NK-92 (cell line): ENCODE measurements around the gene ALDH3A2.
"Not testable (repeated sequence)": the region's sequence is repeated elsewhere in the genome, so short reads cannot be mapped to it uniquely, and the experiment has no call there.

Source experiments
- DNase-seq: peaks from one replicate; lab custom pipeline; 2025; ENCODE audit not compliant: unreplicated experiment; lab: John Stamatoyannopoulos, UW

Gene ALDH3A2

DNA sequence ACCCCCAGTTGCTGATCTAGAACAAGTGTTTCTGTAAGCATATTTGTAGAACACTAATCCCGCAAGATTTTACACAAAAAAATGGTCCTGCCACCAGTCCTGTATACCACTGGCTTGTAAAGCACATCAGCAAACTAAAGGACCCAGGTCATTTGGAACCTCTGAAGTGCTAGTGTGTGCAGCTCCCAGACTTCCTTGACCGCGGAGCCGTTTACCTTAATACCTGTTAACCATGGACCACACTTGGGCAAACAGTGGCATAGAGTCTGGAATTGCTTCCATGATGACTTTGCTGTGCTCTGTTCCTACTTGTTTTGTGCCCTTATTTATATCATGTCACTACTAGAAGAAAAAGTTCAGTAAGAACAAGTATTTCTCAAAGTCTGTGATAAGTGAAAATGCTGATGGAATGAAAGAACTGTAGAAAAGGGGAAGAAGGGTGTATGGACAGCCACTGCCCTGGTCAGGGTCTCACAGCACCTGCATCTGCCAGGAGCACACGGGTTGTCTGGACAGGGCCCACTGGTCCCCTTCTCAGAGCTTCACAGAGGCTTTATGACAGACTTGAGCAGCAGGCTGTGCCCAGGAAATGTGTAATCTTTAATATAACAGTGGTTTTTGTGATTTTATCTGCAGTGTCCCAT is 29.3 kb downstream of the ALDH3A2 start:
- no peak for DNase-seq

DNA sequence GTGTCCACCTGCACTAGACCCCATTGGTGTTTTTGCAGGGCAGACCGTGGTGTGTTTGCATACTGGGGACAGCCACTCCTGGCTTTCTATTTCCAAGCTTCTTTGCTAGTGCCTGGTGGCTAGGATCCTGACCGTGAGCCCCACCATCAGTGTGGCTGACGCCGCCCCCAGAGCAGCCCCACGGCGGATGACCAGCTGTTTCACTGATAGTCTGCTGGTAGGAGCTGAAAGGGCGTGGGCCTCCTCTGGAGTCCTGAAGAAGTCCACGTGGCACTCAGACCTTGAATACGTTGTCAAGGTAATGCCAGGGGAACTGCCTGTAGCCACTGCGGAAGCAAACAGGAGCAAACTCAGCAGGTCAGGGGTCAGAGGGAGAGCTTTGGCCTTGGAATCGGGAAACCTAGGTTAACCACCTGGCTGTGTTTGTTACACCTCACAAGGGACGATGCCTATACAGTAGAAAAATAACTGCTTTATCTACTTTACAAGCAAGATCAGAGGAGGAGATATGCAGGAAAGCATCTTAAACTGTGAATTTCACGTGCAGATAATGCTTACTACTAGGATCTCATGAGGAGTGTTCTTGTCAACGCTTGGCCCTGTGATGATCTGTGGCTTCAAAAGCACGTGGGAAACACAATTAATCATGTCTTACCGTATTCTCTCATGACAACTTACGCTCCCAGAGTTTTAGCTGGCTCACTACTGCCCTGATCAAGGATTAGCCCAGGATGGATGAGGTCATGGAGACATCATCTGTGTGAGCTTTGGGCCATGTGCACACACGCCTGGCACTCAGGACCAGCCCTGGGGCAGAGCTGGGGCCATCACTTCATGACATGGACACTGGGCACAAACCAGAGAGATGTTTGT is 30.3 kb downstream of the ALDH3A2 start:
- DNase-seq = no peak

DNA sequence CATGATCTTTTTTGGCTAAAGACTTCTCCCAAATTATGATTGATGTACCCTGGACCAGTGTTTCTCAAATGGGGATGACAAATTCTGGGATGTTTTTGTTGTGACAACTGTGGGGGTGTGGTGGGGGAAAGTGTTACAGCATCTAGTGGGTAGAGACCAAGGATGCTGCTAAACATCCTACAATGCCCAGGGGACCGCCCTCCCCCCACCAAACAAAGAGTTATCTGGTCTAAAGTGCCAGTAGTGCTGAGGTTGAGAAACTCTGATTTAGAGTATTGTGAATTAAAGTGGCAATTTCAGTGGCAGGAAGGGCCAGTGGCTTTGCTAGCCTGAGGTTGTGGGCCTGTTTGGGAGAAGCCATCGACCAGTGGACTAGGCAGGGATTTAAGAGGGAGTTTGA is 34.6 kb downstream of the ALDH3A2 start:
- no peak for DNase-seq

DNA sequence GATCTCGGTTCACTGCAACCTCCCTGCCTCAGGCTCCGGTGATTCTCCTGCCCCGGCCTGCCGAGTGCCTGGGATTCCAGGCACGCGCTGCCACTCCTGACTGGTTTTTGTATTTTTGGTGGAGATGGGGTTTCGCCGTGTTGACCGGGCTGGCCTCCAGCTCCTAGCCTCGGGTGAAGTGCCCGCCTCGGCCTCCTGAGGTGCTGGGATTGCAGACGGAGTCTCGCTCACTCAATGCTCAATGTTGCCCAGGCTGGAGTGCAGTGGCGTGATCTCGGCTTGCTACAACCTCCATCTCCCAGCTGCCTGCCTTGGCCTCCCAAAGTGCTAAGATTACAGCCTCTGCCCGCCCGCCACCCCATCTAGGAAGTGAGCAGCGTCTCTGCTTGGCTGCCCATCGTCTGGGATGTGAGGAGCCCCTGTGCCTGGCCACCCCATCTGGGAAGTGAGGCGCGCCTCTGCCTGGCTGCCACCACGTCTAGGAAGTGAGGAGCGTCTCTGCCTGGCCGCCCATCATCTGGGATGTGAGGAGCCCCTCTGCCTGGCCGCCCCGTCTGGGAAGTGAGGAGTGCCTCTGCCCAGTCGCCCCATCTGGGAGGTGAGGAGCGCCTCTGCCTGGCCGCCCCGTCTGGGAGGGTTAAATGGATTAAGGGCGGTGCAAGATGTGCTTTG is 36.5 kb downstream of the ALDH3A2 start:
- not testable (repeated sequence) for DNase-seq

DNA sequence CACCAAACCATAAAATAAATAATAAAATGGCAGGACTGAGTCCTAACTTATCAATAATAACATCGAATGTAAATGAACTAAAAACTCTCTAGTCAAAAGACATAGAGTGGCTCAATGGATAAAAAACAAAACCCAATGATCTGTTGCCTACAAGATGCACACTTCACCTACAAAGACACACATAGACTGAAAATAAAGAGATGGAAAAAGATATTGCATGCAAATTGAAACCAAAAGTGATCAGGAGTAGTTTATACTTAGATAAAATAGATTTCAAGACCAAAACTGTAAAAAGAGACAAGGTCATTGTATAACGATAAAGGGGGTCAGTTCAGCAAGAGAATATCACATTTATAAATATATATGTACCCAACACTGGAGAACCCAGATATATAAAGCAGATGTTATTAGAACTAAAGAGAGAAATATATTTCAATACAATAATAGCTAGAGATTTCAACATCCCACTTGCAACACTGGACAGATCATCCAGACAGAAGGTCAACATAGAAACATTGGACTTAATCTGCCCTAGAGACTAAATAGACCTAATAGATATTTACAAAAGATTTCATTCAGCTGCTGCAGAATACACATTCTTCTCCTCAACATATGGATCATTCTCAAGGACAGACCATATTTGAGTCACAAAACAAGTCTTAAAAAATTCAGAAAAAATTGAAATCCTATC is 38.0 kb downstream of the ALDH3A2 start:
- DNase-seq = no peak

DNA sequence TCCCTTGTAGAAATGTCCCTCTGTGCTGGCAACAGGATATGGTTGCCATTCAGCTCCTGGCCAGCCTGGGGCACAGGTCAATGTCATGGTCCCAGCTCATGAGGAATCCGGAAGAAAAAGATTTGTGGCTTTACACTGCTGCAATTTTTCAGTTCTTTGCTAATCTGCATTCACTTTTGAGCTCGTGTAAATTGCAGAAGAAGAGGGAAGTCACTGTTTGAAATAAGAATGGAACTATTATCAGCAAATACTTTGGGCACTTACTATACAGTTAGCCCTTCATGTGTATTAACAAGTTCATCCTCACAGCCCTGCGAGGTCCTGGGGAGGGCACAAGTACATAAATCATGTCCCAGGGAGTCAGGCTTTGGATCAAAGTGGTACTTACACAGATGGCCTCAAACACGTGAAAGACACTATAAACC is 53.7 kb downstream of the ALDH3A2 start:
- DNase-seq = no peak

DNA sequence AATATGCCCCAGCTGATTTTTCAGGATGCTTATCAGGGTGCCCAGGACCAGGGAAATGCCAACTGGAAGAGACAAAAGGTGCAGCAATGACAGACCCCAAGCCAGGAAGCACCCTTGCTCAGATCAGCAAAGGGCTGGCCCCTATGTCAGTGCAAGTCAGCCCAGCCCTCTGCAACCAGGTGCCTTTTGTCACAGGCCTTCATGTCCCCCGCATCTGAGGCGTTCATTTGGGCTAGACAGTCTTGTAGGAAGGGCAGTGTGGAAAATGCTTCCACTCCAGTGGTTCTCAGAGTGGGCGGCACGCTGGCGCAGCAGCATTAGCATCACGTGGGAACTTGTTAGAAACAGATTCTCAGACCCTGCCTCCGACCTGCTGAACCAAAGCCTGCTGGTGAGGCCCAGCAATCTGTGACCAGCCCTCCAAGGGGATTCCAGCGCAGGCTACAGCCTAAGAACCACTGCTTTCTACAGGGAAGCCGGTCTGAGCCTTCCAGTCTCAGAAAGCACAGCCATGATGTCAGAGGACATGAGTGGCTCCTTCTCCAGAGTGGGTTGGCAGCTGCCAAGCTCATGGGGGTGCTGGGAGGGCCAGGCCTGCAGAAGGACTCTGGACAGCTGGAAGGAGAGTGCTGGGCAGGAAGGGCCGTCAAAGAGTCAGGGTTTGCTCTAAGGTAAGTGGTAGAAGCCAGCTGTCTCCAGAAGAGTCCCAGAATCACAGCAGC is 54.7 kb downstream of the ALDH3A2 start:
- DNase-seq = no peak

DNA sequence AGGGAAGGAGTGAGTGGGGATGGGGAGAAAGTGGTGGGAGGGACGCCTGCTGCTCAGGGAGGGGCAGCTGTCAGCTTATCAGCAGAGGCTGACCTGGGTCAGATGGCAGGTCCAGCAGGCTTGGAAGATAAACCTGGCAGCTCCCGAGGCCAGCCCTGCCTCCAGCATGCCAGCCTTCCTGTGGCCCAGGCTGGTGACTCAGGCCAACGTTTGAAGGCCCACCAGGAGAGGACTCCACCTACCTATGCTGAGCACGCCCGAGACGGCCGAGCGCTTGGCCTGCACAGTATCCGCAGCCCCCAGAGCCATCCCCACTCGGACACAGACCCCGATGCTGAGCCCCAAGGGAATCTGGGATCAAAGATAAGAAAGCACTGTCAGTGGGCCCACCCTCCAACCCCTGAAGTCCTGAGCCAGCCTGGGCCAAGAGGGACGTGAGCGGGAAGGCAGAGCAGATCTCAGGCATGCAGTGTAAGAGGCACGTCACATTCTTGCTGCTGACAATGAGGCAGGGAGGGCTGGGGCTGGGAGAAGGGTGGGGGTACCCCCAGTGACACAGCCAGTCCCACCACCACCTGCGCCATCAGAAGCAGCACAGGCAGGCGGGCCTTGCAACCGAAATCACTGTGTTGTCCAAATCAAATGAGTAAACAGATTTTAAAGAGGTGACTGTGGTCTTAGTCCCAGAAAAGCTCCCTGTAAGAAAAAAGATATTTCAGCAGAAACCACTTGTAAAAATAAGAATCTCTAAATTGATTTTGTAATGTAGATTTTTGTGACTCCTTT is 55.5 kb downstream of the ALDH3A2 start:
- no peak for DNase-seq

DNA sequence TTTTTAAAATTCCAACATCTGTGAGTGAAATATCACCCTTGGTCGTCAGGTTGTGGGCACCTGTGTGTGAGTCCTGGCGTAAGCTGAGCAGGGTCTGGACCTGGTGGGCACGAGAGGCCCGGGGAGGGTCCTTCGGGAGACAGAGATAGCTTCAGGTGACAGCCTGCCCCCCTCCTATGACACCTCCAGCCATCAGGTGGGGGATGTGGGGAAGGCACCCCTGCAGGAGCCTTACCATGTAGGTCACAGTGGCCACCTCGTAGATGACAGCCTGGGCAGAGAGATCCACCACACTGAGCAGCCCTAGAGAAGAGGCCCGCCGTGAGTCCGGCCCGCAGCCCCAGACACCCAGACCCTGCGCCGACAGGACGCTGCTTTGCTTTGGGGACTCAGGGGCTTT is 56.6 kb downstream of the ALDH3A2 start:
- DNase-seq = no peak

DNA sequence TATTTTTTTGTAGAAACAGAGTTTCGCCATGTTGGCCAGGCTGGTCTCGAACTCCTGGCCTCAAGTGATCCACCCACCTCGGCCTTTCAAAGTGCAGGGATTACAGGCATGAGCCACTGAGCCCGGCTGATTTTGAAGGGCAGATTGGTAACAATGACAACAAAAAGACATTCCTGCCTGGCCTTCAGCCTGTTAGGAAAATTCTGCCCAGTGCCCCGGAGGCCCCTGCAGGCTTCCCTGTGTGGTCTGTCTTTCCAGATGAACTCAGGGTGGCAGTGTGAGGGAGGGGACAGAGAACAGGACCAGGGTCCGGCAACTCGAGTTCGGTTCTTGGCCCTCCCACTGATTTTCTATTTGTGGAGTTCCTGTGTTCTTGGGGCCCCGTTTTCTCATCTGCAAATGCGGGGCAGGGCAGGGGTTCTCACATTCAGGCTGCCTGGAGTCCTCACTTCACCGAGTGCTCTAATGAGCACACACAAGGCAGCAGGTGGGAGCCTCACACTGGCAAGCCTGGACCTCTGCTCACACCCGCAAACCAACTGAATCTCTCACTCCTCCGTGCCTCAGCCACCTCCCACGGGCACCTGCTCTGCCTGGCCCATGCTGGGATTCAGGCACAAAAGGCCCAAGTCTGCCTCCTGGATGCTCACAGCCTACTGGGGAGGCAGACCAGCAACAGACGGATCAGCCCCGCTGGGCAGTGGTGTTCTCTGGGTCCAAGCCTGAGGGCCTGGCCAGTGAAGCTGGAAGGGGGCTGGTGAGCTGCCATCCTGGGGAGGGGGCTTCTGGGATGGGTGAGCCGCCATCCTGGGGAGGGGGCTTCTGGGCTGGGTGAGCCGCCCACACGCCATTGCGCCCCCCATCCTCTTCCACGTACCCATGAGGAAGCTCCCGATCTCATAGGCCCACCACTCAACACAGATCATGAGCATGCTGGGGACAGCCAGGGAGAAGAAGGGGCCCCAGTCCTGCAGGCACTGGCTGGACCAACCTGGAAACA is 57.5 kb downstream of the ALDH3A2 start:
- no peak for DNase-seq

DNA sequence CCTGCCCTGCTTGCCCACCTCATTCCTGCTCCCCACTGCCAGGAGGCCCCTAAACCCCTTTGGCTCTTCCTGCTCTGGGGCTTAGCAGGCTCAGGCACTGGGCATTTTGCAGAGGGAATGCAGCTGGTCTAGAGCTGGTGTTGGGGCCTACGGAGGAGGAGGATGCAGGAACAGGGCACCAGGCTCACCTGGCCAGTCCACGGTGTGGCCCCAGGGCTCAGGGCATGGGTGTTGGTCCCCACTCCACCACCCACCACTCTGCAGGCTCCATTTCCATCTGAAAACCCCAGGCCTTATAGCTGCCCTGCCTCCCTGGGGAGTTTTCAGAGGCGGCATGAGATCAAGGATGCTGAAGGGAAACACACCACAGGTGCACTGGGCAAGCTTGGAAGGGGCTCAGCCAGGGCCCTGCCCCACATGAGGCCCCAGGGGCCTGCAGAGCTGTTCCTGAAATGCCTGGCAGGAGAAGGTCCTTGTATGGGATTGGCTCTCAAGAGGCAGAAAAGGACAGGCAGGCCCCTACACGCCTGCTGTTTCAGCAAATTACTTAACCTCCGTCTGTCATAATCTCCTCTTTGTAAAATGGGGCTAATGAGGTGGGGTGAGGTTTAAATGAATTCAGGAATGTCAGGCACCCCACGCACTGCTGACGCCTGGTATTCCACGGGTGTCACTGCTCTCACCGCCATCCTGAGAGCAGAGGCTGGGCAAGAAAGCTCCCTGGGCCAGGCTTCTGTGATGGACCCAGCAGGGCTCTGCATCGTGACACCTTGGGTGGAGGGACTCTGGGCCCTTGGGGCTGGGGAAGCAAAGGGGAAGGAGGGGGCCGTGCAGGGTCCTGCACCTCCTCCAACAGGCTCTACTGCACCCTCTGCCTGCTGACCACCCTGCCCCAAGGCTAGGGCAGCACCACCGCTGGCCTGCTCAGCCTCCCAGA is 58.5 kb downstream of the ALDH3A2 start:
- DNase-seq = no peak

DNA sequence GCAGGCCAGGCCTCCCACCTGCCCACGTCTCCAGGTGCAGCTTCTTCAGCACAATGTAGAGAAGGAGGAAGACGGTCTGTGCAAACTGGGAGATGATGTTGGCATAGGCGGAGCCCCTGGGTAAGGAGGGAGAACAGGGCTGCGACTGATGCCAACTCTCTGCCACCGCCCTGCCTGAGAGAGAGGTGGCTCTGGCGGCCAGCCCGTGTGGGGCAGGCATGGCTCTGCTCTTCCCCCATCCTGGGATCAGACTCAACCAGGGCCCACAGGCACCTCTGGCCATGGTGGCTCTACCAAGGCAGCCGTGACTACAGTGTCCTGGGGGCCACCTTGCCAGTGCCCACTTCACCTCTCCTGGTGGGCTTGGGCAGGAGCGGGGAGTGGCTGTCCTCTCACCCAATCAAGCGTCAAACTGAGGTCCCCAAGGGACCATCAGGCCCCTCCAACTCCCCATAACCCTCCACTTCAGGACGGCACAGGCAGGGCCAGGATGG is 59.2 kb downstream of the ALDH3A2 start:
- no peak for DNase-seq

DNA sequence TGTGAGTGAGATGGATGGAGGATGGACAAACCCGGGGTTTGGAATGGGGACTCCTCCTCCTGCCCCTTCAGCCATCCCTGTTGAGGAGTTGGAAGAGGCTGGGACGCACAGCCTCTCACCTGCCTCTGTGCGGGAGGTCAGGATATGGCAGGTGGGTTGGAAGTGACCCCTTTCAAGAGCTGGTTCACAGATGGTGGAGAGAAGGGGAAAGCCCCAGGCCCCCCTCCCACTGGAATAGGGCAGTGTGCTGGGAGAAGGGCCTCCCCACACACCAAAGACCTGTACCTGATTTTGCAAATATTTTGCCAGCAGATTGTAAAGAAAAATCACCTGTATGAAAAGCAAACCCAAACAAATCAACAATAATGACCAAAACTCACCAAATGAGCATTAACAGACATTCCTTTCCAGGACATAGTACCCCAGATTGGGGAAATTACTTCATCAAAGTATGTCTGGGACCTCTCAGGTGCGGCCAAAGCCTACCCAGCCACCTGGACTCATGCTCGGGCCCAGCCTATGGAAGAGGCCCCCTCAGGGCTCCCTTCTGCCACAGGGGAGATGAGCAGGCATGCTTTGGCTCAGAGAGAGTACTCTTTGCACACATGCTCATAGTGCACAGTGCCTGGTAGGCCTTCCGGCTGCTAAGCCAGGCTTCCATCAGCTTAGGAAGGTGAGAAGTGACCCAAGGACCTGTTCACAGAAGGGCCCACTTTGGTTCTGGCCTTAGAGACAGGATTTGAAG is 60.1 kb downstream of the ALDH3A2 start:
- DNase-seq = no peak

DNA sequence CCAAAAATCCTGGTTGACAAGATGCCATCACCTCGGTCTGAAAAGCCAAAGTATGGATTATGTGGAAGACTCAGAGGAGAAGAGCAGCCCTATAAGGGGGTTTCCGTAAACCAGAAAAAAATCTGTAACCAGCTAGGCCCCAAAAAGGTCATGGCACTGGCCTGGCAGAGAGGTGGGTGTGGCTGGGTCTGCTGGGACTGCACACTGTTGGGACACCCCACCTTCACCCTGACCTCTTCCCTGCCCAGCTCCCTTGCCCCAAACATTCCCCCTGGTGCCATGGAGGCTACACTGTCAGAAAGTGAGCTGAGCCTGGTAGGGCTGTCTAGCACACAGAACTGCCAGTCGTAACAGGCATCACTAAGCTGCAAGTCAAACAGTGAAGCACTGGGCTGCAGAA is 61.3 kb downstream of the ALDH3A2 start:
- DNase-seq = no peak

DNA sequence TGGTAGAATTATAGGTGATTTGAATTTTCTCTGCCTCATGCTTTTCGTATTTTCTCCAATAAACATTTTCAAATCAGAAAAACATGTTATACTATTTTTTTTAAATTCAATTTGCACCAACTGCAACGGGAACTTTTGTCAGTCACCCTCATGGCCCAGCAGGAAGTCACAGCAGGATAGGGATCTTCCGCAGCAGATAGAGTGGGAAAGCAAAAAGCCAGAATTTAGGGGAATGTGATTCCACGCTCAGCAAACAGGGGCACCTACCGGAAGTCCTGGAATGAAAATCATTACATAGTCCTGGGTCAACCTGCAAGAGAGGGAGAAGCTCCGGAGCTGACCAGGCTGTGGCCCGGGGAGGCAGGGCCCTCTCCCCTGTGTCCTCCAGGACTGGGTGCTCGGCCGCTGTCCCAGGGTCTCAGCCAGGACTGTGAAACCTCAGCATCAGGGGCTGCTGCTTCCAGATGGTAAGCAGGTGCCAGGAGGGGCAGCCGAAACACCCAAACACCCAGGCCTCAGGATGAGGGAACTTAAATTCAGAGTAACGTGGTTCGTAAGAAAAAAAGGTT is 64.0 kb downstream of the ALDH3A2 start:
- DNase-seq = no peak

DNA sequence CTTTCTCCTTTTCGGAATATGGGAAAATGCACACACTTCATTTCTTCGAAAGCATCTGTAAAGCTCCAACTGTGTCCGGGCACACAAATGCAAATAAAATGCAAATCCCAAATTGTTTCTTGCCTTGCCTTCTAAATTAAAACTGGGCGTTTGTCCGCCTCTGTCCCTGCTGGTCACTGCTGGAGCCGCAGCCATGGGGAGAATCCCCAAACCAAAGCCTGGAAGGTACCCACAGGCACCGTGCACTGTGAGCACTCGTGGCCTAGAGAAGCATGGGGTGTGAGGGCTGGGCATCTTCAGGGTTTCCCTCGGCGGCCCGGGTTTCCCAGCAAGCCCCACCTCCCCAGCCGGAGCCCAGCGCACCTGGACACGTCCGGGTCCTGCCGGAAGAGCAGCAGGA is 64.9 kb downstream of the ALDH3A2 start:
- DNase-seq = no peak
